NCI-H345 treated with DMSO at 0.1 percent for 48 hours (cell line): Measurements from ENCODE around the gene RBSN.

Experiments used
- DNase-seq: peaks from one replicate; lab custom pipeline; 2025; ENCODE audit not compliant: unreplicated experiment; lab: John Stamatoyannopoulos, UW

The RBSN gene

DNA sequence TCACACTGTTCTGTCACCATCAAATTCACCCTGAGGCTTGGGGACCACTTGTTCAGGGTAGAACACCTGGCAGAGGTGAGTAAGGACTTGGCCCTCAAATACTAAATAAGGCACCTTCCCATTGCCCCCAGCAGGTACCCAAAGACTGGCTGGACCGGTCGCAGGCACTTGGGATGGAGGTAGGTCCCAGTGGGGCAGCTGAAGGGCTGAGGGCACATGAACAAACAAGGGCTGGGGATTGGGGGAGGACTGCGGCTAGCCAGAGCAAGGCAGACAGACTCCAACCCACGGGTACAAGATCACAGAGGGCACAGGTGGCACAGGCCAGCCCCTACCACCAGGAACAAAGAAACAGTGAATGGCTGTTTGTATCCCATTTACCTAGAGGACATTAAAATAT is 35.7 kb downstream of the RBSN start:
- DNase-seq: no peak

DNA sequence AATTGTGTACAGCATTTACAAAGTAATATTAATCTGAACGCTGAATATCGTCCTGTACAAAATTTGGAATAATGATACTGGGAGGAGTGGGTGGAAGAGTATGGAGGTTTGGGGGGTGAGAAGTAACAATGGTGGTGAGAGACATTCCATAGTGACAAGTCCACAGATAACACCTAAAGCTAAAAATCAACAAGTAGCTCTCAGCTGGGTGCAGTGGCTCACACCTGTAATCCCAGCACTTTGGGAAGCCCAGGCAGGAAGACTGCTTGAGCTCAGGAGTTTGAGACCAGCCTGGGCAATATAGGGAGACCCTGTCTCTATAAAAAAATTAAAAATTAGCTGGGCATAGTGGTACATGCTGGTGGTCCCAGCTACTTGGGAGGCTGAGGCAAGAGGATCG is 38.9 kb downstream of the RBSN start:
- no peak for DNase-seq

GRCh38 chr3:15056676-15057404 is 42.1 kb downstream of the RBSN start:
- no peak for DNase-seq

- no peak for DNase-seq
These were observed 43.9 kb downstream of the RBSN start for GRCh38 chr3:15055019-15055557.

- no peak for DNase-seq
These were observed 45.4 kb downstream of the RBSN start for GRCh38 chr3:15053541-15053940.

- DNase-seq: no peak
These were observed 46.4 kb downstream of the RBSN start for GRCh38 chr3:15052335-15053242.

DNA sequence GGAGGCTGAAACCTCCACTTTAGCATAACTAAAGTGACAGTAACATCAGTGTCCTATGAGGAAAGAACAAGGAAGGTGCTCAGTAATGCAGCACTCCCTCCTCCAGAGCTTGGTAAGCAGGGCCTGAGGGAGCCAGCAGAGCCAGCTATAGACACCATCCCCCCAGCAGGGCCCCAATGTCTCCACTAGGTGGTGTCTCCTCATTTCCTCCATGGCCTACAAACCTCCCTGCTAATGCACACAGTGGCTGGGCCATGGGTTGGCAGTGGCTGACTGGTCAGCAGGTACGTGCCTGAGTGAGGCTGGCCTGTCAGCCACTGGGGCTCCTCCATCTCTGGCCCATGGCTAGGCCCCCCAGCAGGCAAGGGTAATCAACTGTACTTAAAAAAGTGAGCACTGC is 47.4 kb downstream of the RBSN start:
- peak; percentile 5 for DNase-seq

- DNase-seq: no peak
These were observed 48.4 kb downstream of the RBSN start for GRCh38 chr3:15050405-15051092.

GRCh38 chr3:15049584-15049983 is 49.4 kb downstream of the RBSN start:
- DNase-seq: no peak

GRCh38 chr3:15045667-15046066 is 53.3 kb downstream of the RBSN start:
- DNase-seq: no peak

- DNase-seq: no peak
These were observed 54.6 kb downstream of the RBSN start for GRCh38 chr3:15044326-15044725.

GRCh38 chr3:15043408-15044171 is 55.4 kb downstream of the RBSN start:
- no peak for DNase-seq

GRCh38 chr3:15042936-15043335 is 56.0 kb downstream of the RBSN start:
- DNase-seq: no peak

GRCh38 chr3:15041950-15042349 is 57.0 kb downstream of the RBSN start:
- no peak for DNase-seq

GRCh38 chr3:15040844-15041243 is 58.1 kb downstream of the RBSN start:
- no peak for DNase-seq

DNA sequence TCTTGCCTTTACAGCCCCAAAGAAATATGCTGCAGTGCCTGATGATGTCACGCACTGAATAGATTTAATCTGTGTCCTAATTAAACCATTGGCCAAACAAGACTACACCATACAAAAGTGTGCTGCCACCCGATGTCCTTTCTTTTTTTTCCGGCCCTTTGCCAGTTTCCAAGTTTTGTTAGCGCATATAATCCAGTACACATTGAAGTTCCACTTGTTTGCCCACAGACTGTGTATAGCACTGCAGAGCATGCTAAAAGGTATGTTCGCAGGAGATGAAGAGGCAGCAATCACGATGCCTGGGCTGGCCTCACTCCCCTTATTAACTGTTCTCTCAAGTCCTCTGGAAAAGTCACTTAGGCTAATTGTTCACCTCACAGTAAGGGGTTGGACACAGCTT is 60.6 kb downstream of the RBSN start:
- no peak for DNase-seq

- no peak for DNase-seq
These were observed 65.8 kb downstream of the RBSN start for GRCh38 chr3:15033103-15033502.

DNA sequence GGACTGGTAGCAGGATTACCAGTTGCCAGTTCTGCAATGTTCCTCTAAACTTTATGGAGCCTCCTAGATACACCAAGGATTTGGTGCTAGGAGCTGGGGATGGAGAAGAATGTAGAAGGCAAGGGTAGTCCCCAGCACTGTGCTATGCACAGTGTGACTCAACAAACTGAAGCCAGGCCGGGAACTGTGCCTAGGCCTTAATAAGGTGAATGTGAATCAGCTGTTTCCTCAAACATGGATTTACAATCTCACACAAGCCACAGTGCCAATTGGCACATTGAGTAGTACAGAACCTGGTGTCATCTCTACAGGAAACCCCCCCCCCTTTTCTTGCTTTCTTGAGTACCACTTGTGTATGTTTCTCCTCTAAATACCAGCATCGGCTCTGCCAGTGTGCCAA is 66.3 kb downstream of the RBSN start:
- DNase-seq: no peak

GRCh38 chr3:15029625-15030024 is 69.3 kb downstream of the RBSN start:
- no peak for DNase-seq

DNA sequence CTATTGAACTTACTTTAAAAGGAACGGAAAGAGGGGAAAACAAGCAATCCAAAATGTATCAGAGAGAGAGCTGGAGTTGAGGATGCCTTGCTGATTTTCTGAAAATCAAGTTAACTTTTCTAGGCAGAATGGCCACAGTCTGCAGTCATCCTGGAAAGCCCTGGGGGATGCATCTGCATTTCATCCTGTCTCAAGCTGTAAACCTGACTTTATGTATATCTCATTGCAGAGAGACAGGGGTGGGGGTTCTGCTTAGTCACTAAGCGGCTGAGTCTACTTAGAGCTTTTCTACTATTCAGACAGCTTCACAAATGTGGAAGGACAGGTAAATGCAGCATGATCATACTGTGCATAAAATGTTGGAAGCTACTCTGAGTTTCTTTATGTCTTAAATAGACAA is 75.2 kb downstream of the RBSN start:
- DNase-seq: no peak

- no peak for DNase-seq
These were observed 75.7 kb downstream of the RBSN start for GRCh38 chr3:15023249-15023648.
